ENCODE measurements around the gene FILIP1L. TPM values are rescaled to one million over a fixed set of nuclear protein-coding genes. Genes with fewer than 3 reads are reported as not detected.
A peak's percentile ranks its signal among the peaks of the same experiment; 100 is the strongest.

Gene FILIP1L
- total RNA-seq, 2 donors from 2014 or later: 270 to 279 TPM

- ATAC-seq (ENCODE audit: insufficient number of reproducible peaks, low FRiP score, low read depth): no peak
- no peaks in the 10 kb centered on the region for H3K27me3 ChIP-seq (replicated peaks; ENCODE audit: insufficient read depth)
- H3K27ac ChIP-seq: peak overlapping the region in 1 of 2 donors; percentile 62
- no peak for DNase-seq (ENCODE audit: low spot score)
- H3K4me3 ChIP-seq: no peak overlapping the region
- H3K4me1 ChIP-seq (ENCODE audit: control insufficient read depth in 1 of 2, low read depth in 2 of 2): peaks cover 4 to 12% of the 10 kb centered on the region in 2 donors
- no peaks in the 10 kb centered on the region for H3K9me3 ChIP-seq
- H3K36me3 ChIP-seq: no peaks in the 10 kb centered on the region
- TF ChIP-seq CTCF (IDR thresholded peaks at IDR 0.05): no peak
Observed at GRCh38 chr3:99910752-99911290, 203.5 kb downstream of the FILIP1L start.

DNA sequence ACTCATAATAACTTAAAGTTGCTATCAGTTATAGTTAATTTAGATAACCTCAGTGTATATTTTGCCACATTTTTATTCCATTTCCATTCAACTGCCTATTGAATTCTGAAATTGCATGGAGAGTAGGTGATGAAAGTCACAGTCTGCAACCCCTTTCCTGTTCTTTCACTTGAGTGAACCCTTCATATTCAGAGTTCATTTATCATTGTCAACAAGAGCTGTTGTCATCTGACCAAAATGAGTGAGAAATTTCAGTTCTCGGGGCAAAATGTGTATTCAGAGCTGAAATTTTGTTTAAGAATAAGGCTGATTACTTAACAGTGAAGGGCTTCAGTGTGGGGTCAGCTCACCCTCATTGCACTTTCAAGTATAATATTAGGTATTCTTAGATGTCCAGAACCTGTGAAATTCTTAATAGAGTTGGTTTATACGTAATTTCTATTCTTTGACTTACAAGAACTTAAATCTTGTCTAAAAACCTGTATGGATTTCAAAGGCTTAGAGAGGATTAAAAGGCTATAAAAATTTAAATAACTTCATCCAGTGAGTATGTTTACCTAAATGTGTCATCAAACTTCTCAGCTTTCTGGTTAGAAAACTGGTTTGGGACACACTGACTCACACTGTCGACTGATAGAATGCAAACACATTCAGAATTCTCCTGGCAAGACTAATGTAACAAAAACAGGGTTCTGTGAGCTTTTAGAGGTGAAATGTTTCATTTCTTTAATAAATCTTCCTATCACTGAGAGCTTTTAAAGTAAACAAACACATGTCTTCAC, 204.4 kb downstream of the FILIP1L start:
- no peak for DNase-seq (ENCODE audit: low spot score)
- H3K27ac ChIP-seq: peak overlapping the region in 1 of 2 donors; percentile 62

GRCh38 chr3:99907959-99908544, 206.2 kb downstream of the FILIP1L start:
- Histone ChIP-seq H3K4me1 (ENCODE audit: control insufficient read depth in 1 of 2, low read depth in 2 of 2) (peaks cover 4 to 18% of the 10 kb centered on the region in 2 donors), H3K36me3 (no peaks in the 10 kb centered on the region), H3K27me3 (replicated peaks; ENCODE audit: insufficient read depth) (no peaks in the 10 kb centered on the region), H3K27ac (no peak overlapping the region), H3K9me3 (no peaks in the 10 kb centered on the region), H3K4me3 (no peak overlapping the region)
- DNase-seq (ENCODE audit: low spot score): no peak
- no peak for TF ChIP-seq CTCF (IDR thresholded peaks at IDR 0.05)
- ATAC-seq (ENCODE audit: insufficient number of reproducible peaks, low FRiP score, low read depth): no peak

More for the DNA sequence above, 204.4 kb downstream of the FILIP1L start:
- H3K4me1 ChIP-seq (ENCODE audit: control insufficient read depth in 1 of 2, low read depth in 2 of 2): peaks cover 4 to 12% of the 10 kb centered on the region in 2 donors
- no peaks in the 10 kb centered on the region for H3K36me3 ChIP-seq
- no peak for TF ChIP-seq CTCF (IDR thresholded peaks at IDR 0.05)
- ATAC-seq (ENCODE audit: insufficient number of reproducible peaks, low FRiP score, low read depth): peak; percentile 91
- H3K4me3 ChIP-seq: no peak overlapping the region
- no peaks in the 10 kb centered on the region for H3K9me3 ChIP-seq
- no peaks in the 10 kb centered on the region for H3K27me3 ChIP-seq (replicated peaks; ENCODE audit: insufficient read depth)

DNA sequence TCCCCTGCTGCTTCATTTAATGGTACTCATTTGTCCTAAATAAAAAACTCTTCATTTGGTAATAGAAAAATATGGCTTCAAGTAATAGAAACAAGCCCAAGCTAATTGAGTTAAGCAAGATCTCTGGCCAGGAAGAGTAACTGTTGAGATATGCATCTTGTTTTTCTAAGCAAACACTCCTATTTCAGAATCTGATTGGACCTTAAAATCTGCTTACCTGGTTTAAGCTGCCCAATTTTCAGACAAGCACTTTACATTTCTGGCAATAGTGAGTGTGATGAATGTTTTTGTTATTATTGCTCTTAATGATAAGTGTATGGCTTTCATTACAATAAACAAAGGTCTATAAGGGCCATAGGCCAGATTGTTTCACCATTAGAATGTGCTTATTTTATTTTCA, 210.4 kb downstream of the FILIP1L start:
- TF ChIP-seq CTCF (IDR thresholded peaks at IDR 0.05): no peak
- H3K4me3 ChIP-seq: no peak overlapping the region
- no peak overlapping the region for H3K27ac ChIP-seq
- no peaks in the 10 kb centered on the region for H3K27me3 ChIP-seq (replicated peaks; ENCODE audit: insufficient read depth)
- H3K36me3 ChIP-seq: no peaks in the 10 kb centered on the region
- DNase-seq (ENCODE audit: low spot score) (no peak), ATAC-seq (ENCODE audit: insufficient number of reproducible peaks, low FRiP score, low read depth) (no peak)
- peaks cover 19 to 26% of the 10 kb centered on the region in 2 donors for H3K4me1 ChIP-seq (ENCODE audit: control insufficient read depth in 1 of 2, low read depth in 2 of 2)
- H3K9me3 ChIP-seq: no peaks in the 10 kb centered on the region

- H3K4me1 ChIP-seq (ENCODE audit: control insufficient read depth in 1 of 2, low read depth in 2 of 2): peaks cover 20 to 37% of the 10 kb centered on the region in 2 donors
- no peaks in the 10 kb centered on the region for H3K36me3 ChIP-seq
- H3K4me3 ChIP-seq: no peak overlapping the region
- DNase-seq (ENCODE audit: low spot score): no peak
- H3K9me3 ChIP-seq: no peaks in the 10 kb centered on the region
- no peak for ATAC-seq (ENCODE audit: insufficient number of reproducible peaks, low FRiP score, low read depth)
- H3K27me3 ChIP-seq (replicated peaks; ENCODE audit: insufficient read depth): no peaks in the 10 kb centered on the region
- no peak for TF ChIP-seq CTCF (IDR thresholded peaks at IDR 0.05)
- H3K27ac ChIP-seq: peak overlapping the region in 1 of 2 donors; percentile 14
Observed at GRCh38 chr3:99902091-99902490, 212.2 kb downstream of the FILIP1L start.
